Erythroblast (primary cell): ENCODE data around the gene SMURF1.
A peak's percentile ranks its signal among the peaks of the same experiment; 100 is the strongest.

Experiments used
- GATA1 ChIP-seq: IDR thresholded peaks from 2 replicates; pipeline ENCODE4 v1.6.1; 2011; ENCODE audit warnings: low read depth, mild to moderate bottlenecking, control low read depth, low read length, moderate library complexity
- POLR2A ChIP-seq: IDR thresholded peaks from 2 replicates; pipeline ENCODE4 v1.6.1; 2011; ENCODE audit warnings: mild to moderate bottlenecking, low read length

GRCh38 chr7:99143853-99144672 lies at the start of gene SMURF1:
- TF ChIP-seq POLR2A (peak; percentile 55), GATA1 (no peak)
